HG02981 (cell line): ENCODE measurements around the gene NPAS3.

Experiments
- ATAC-seq: cut with Tn5 transposase; IDR thresholded peaks from one replicate; pipeline ENCODE4 v1.9.1; 2021; ENCODE audit warnings: mild to moderate bottlenecking, moderate library complexity; ENCODE audit not compliant: unreplicated experiment

Gene NPAS3

DNA sequence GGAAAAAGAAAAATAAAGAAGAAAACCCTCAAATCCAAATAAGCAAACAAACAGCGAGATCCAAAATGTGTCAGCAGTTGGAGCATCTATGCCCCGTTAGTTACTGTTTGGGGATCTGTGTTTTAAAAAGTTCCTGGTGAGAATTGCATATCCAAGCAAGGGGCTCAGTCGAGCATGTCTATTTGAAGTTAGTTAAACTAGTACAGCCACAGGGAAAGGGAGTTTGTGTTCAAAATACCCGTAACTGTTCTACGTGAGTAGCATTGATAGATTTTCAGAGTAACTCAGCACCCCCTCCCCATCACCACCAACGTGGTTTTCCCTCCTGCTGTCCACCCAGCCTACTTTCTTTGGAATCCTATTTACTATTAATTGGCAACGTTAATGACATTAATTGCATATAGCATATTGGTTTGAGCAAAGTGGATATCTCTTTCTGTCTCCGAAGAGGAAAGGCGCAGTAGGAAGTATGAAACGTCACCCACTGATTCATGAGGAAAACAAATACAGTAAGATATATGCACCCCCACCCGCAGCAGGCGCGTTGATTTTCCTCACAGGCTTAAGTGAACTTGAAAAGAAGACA, 1.5 kb downstream of the NPAS3 start:
- ATAC-seq, result no peak

DNA sequence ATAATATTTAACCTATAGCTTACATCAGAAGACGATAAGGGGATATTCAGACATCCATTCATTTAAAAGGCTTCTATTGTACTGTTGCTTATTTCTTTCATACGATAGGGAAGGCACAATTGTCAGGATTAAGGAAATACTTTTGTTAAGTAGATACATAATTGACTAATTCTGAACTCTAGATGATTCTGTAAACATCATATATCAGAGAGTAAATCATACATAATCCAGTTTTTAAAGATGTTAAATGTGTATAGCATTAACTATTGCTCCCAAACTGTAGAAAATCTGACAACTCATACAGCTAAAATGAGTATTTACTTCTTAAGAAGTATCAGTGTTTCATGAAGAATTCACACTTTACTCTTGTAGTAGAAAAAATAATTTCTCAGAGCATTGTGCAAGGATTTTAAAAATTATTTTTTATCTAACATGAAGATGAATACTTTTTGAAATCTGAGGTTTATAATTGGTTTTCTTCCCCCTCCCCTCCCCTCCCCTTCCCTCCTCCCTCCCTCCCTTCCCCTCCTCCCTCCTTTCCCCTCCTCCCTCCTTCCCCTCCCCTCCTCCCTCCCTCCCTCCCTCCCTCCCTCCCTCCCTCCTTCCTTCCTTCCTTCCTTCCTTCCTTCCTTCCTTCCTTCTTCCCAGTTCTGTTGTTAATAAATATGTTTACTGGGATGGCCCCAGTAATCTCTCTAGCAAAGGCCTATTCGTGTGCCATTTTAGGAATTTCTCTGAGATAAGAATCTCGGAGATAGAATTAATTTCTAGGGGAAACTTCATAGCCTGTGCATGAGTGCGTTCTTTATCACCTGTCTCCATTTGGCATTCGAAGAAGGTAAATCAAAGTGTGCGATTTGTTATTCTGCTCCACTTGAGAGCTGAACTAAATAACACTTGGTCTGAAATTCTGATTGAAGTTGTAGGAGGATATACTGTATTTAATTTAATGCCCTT, 2.3 kb downstream of the NPAS3 start:
- ATAC-seq, result no peak

DNA sequence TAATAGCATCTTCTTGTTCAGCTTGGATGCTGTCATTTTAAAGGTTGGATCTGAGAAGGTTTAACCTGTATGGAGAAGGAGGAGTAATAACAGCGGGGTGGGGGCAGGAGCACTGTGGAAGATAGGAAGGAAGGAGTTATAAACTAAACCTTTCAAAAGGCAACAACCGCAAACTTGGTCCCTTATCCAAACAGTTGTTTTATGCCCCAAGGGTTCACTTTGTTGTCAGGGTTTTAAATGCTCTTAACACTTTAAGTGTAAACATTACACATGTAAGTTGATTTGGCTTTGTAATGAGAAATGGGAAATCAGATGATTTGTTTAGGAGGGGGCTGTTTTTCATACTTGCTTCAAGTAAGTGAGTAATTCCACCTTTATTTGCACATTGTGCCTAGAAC, 3.0 kb downstream of the NPAS3 start:
- no peak for ATAC-seq

DNA sequence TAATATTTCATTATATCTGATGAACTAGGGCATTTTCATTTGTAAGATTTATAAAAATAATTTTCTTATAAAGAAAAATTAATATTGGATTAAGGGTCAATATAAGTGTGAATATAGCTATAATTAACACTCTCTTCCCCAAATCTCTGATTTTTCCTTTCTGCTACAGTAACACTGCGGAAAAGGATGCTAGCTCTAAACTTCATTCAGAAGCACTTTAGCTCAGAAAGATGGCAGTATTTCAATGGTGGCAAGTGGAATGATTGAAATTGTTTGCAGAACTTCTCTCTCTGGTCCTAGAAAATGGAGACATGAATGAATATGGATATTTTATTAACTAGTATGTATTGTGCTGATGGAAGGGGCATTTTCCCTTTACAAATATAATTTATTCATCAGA, 8.4 kb downstream of the NPAS3 start:
- ATAC-seq, result no peak

DNA sequence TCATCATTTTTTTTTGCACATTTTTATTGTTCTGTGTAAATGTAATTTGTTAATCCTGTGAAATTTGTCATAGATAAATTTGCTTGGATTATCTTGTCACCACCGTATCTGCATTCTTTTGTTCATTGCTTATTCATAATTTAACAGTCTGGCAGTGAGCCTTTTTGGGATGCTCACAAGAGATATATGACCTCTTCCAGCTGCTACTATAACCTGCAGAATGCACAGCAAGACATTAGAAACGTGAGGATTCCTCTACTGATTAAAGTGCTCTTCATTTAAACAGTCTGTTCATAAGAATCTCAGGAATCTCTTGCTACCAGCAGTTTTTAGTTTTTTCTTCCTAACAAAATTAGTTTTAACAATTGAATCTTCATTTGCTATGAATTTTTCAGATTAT, 9.1 kb downstream of the NPAS3 start:
- ATAC-seq, result no peak

DNA sequence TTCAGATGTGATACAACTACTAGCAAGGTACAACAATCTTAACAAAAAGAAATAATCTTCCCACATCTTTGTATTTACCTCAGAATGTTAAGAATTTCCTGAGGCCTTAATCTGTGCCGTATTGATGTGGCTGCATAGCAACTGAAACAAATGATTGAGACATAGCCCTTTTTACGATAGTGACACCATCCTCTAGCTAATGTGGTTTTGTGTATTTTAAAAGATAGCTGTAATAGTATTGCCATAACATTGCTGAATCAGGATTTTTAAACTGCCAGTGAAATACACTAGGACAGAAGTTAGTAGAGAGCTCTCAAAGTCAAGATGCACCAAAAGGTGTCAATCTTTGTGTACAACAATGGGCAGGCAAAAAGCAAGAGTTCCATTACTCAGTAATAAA, 11.9 kb downstream of the NPAS3 start:
- ATAC-seq, result no peak

DNA sequence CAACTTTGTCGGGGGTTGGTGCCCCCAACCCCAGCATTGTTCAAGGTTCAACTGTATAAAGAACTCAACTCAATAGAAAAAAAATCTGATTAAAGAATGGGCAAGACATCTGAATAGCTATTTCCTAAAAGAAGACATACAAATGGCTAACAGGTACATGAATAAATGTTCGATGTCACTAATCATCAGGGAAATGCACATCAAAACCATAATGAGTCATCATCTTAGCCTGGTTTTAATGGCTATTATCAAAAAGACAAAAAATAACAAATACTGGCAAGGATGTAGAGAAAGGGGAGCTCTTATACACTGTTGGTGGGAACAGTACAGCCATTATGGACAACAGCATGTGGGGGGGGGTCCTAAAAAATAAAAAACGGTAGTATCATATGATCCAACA, 28.7 kb downstream of the NPAS3 start:
- ATAC-seq, result no peak

DNA sequence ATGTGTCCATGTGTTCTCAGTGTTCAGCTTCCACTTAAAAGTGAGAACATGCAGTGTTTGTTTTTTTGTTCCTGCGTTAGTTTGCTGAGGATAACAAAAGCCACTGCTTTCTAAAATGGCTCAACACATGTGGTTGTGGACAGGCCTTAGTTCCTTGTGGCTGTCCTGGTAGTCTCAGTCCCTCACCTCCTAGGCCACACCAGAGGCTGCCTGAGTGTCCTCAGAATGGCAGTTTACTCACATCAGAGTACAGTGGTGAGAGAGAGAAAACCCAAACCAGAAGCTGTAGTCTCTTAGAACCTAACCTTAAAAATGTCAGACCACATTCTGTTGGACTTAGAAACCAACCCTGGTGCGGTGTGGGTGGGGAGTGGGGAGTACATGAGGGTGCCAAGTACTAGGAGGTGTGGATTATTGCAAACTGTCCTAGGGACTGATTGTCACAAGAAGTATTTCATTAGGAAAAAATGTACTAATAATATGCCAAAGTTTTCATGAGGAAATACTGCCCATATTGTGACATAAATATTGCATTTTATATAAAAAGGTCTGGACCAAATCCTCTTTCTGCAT, 30.4 kb downstream of the NPAS3 start:
- no peak for ATAC-seq

DNA sequence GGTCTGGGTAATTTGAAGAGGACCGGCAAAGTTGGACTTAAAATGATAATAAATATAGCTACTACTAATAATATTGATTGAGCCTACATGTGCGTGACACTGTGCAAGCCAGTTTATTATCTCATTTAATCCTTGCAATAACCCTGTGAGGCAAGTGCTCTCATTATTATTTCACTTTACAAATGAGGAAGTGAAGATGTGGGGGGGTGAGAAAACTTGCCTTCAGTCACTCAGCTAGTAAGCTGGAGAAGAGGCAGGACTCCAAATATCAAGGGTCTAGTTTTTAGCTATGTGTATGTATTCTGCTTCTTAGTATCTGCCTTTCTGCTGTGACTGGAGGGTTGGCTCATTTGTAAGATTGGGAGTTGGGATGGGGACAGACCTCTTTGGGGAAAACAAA, 39.2 kb downstream of the NPAS3 start:
- no peak for ATAC-seq

DNA sequence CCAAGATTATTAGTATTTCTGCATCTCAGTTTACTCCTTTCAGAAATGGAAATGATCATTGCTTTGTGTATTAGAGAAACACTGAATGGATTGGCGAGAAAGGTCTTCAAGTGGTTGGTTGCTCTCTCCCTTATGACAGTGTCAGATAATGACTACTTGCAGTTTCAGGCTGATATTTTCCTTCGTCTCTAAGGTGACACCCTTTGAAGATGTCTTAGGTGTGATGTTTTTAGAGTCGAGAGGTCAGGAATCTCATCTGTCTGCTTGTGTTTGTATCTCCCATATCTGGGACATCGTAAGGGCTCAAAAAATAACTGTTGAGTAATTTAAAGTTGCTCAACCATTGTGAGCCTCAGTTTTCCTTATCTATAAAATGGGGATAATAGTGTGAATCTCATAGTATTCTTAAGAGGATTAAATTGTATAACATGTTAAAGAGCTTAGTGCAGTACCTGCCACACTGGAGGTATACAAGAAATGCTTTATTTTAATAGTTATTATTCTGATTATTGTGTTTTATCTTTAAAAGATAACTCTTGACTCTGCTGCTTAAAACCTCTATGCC, 40.1 kb downstream of the NPAS3 start:
- no peak for ATAC-seq

DNA sequence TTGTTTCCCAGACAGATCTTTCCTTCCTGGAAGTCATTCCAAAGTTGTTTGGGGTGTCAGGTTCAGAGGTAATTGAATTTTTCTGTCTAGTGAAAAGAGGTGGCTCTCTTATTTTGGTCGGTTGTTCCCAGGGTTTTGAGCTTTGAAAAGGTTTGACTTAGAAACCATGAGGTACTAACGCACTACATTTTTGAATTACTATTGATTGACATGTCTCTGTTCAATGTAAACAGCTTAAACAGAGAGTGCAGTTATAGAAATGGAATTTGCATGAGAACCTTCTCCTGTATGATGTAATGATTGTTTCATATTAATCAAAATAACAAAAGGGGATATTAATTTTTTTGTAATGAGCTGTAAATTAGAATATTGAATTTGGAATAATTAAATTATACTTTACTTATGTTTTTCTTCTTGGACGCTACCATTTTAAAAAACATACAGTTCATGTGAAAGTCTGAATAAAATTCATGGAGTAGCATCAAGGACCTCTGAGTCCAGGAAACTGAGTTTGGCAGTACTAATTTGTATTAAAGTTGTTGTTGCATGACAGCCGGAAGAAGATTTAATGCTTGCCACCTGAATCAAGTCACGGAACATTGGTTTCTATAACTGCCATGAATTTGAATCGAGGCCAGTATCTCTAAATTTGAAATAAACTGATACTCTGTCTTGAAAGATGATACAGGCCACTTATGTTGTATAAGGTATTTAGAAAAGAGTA, 41.7 kb downstream of the NPAS3 start:
- ATAC-seq, result no peak

DNA sequence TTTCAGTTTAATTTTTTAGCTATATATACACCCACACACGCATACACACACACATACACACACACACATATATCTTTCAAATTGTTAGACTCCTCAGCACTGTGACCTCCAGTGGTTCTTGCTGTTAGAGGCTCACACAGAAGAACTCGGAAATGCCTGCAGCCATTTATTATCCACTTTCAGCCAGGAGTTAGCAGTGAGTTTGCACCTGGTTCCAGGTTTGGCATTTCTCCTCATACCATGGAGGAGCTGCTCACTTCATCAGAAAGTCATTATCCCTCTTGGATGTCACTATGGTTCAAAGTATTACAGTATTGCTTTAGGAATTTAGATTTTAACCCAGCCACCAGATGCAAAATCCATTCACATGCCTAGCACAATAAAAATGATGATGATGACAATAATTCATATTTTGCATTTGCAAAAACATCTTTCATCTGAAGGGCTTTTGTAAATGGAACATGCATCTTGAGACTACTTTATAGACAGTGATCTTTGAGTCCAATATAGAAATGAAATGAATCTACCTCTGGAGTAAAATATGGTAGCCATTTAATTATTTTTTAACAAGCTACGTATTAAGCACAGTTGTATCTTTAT, 42.3 kb downstream of the NPAS3 start:
- no peak for ATAC-seq

DNA sequence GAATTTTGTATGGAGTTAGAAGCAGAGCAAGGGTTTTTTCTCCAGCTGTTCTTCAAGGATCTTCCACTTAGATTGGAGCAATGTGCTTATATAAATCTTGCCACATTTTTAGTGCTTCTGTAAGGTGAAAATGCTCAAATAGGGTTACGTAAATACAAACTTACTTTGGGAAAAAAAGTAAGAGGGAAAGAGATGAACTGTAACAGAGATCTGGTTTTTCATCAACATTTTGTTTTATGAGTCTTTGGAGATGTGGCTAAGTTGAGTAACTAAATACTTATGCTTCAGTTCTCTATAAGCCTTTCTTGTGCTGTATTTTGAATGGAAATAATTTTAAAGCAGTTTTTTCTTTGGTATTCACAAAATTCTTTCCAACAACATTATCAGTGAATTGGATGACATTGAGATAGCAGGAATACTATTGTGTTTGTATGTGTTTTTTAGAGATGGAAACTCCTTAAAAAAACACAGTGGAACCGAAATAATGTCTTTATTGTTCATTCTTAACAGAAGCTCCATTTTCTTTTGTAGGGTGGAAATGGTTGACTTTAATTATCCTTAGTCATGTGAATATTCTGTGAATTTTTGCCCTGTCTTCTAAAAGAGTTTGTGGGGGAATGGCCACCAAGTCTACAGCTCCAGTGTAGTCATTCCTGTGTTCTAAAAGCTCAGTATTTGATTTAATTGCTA, 45.7 kb downstream of the NPAS3 start:
- no peak for ATAC-seq

DNA sequence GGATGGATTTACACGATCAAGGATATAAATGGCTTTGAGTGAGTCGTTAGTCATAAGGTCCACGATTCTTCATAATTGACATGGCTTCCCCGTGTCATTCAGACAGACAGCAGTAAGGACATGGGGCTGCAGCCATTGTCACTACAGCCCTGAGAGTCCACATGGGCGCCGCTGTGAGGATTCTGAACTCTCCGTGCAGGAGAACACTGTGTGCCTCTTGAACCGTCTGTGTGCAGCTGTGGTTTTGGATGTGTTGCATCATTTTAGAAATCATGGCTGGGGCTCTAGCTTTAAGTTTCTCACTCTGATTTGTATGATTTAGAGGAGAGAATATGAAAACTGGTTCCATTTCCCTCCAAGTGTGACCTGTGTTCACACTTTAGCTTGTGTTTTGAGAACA, 47.2 kb downstream of the NPAS3 start:
- no peak for ATAC-seq

DNA sequence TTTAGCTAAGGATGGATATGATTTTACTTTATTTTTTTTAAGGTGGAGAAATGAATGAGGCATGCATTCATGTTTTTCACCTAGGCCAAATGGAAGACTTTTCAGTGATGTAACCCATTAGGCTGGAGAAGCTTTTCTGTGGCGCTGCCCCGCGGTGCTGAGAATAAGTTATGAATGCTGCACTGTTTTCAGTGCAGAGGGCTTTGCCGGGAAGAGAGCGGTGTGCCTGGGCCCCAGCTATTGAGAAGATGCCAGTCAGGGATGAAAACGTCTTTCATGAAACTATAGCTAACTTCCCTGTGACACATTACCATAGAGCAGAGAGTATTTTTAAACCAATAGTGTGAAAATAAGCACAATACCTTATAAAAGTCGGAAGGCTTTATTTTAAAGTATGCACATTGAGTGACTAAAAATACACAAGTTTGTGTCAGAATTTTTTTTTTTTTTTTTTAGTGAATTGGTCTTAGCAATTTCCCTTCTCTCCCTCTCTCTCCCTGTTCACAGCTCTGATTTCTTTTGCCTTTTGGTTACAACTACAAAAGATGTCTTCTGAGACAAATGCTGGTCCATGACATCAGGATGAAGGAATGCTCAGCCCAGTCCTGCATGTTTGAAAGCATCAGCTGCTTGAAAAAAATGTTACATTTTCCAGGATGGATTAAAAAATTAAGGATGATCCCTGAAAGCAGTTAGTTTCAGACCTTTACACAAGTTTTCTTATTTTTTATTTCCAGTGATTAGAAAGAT, 48.3 kb downstream of the NPAS3 start:
- ATAC-seq, result no peak

DNA sequence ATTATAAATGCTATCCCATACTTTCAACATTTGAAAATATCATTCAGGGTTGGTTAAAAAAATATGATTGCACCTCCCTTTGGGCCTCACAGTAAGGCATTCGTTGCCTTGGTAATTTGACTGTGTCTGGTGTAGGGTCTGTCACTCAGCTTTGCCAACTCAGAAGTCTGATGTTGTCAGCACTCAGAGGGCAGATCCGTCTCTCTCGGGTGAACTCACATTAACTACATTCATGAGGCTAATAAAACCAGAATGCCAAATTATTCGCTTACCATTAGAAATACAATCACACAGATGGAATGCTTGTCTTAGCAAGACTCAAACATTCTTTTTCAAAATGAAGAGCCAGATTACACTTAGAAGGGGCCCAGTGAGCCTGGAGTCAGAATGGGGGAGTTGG, 53.0 kb downstream of the NPAS3 start:
- ATAC-seq, result no peak

DNA sequence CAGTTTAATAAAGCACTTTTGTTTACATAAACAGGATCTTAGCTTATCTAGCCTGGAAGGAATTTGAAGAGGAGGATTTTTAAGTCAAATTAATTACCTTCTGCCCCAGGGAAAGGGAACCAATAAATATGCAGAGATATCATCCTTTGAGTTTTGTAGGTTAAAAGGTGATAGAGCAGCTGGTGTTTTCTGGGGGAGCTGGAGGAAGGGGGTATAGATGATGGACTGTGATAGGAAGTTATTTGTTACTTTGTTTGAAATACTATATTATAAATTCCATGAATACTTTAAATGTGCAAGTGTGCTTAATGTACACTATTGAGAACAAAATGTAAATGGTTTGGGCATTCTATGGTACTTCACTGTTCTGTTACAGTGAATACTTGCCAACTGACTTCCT, 55.2 kb downstream of the NPAS3 start:
- ATAC-seq, result no peak

DNA sequence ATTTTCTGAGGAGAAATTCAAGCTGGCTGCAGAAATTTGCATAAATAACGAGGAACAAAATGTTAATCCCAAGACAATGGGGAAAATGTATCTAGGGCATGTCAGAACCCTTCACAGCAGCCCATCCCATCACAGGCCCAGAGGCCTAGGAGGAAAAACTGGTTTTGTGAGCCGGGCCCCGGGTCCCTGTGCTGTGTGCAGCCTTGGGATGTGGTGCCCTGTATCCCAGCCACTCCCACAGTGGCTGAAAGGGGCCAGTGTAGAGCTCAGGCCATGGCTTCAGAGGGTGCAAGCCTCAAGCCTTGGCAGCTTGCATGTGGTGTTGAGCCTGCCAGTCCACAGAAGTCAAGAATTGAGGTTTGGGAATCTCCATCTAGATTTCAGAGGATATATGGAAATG, 57.7 kb downstream of the NPAS3 start:
- ATAC-seq, result no peak

DNA sequence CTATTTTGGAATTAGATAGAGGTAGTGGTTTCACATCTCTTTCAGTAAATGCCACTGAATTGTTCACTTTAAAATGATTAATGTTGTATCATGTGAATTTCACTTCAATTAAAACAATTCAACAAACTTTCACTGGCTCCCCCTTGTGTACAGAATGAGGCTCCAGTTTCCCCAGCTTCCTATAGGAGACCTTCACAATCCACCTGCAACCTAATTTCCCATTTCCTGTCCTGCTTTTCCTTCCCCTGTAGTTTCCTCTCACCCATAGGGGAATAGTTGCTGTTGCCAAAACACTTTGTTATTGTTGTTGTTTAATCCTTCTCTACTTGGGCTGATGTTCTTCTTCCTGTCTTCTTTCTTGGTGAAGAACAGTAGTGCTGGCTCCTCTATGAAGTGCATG, 59.8 kb downstream of the NPAS3 start:
- ATAC-seq, result no peak

DNA sequence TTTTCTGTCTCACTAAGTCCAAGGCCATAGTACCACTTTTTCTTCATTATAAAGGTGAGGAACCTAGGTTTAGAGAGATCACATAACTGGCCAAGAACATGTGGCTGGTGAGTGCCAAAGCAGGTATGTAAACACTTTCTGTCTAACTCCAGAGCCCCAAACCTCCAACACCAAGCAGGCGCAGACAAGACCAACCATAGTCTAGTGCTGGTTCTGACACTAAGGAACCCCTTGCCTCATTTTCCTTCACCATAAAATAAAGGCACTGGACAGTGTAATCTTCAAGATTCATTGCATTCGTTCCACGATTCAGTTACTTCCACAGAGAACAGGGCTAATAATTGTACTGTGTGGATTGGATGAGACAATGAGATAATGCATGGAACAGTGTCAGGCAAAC, 71.0 kb downstream of the NPAS3 start:
- no peak for ATAC-seq
